ENCODE measurements around the gene ARID3B. TPM values are rescaled to one million over a fixed set of nuclear protein-coding genes. Genes with fewer than 3 reads are reported as not detected.
A peak's percentile ranks its signal among the peaks of the same experiment; 100 is the strongest.

Gene ARID3B
- total RNA-seq, result 2.1 TPM

GRCh38 chr15:74540761-74541493 is at the start of gene ARID3B:
ARID3B (plus strand) TSS chr15:74541220; CDS start chr15:74543937, 2,717 bp downstream.
- H3K27ac ChIP-seq (ENCODE audit: low read depth, low read length), result peak within 1 kb of the TSS; percentile 74
- no peaks in the 10 kb centered on the region for H3K36me3 ChIP-seq (ENCODE audit: control insufficient read depth in 3 of 3, insufficient read depth in 3 of 3, low read length in 3 of 3)
- H3K27me3 ChIP-seq (ENCODE audit: control insufficient read depth in 3 of 3, insufficient read depth in 3 of 3, low read length in 3 of 3), result no peaks in the 10 kb centered on the region
- H3K9ac ChIP-seq (ENCODE audit: low read depth in 1 of 3, low read length in 3 of 3), result peak within 1 kb of the TSS; percentile 85 to 96 (median 85)
- peaks cover 15 to 28% (median 18%) of the 10 kb centered on the region in 3 donors for H3K4me1 ChIP-seq (ENCODE audit: control insufficient read depth in 3 of 3, insufficient read depth in 3 of 3, low read length in 3 of 3)
- H3K4me3 ChIP-seq (ENCODE audit: low read length in 3 of 3), result peak within 1 kb of the TSS; percentile 92 to 99 (median 96)
- H3K9me3 ChIP-seq (ENCODE audit: control insufficient read depth in 3 of 3, low read length in 3 of 3), result no peaks in the 10 kb centered on the region

GRCh38 chr15:74496648-74497047 is 44.4 kb upstream of the ARID3B start:
- no peaks in the 10 kb centered on the region for H3K36me3 ChIP-seq (ENCODE audit: control insufficient read depth in 3 of 3, insufficient read depth in 3 of 3, low read length in 3 of 3)
- H3K9ac ChIP-seq (ENCODE audit: low read depth in 1 of 3, low read length in 3 of 3), result no peak overlapping the region
- H3K4me1 ChIP-seq (ENCODE audit: control insufficient read depth in 3 of 3, insufficient read depth in 3 of 3, low read length in 3 of 3), result no peaks in the 10 kb centered on the region
- no peaks in the 10 kb centered on the region for H3K9me3 ChIP-seq (ENCODE audit: control insufficient read depth in 3 of 3, low read length in 3 of 3)
- H3K27me3 ChIP-seq (ENCODE audit: control insufficient read depth in 3 of 3, insufficient read depth in 3 of 3, low read length in 3 of 3), result no peaks in the 10 kb centered on the region
- no peak overlapping the region for H3K27ac ChIP-seq (ENCODE audit: low read depth, low read length)
- no peak overlapping the region for H3K4me3 ChIP-seq (ENCODE audit: low read length in 3 of 3)

GRCh38 chr15:74497584-74497983 is 43.4 kb upstream of the ARID3B start:
- Histone ChIP-seq H3K27me3 (ENCODE audit: control insufficient read depth in 3 of 3, insufficient read depth in 3 of 3, low read length in 3 of 3) (no peaks in the 10 kb centered on the region), H3K36me3 (ENCODE audit: control insufficient read depth in 3 of 3, insufficient read depth in 3 of 3, low read length in 3 of 3) (no peaks in the 10 kb centered on the region), H3K4me1 (ENCODE audit: control insufficient read depth in 3 of 3, insufficient read depth in 3 of 3, low read length in 3 of 3) (no peaks in the 10 kb centered on the region), H3K9me3 (ENCODE audit: control insufficient read depth in 3 of 3, low read length in 3 of 3) (no peaks in the 10 kb centered on the region), H3K4me3 (ENCODE audit: low read length in 3 of 3) (no peak overlapping the region), H3K9ac (ENCODE audit: low read depth in 1 of 3, low read length in 3 of 3) (no peak overlapping the region), H3K27ac (ENCODE audit: low read depth, low read length) (no peak overlapping the region)

- Histone ChIP-seq H3K4me1 (ENCODE audit: control insufficient read depth in 3 of 3, insufficient read depth in 3 of 3, low read length in 3 of 3) (no peaks in the 10 kb centered on the region), H3K9me3 (ENCODE audit: control insufficient read depth in 3 of 3, low read length in 3 of 3) (no peaks in the 10 kb centered on the region), H3K27me3 (ENCODE audit: control insufficient read depth in 3 of 3, insufficient read depth in 3 of 3, low read length in 3 of 3) (no peaks in the 10 kb centered on the region), H3K27ac (ENCODE audit: low read depth, low read length) (no peak overlapping the region), H3K9ac (ENCODE audit: low read depth in 1 of 3, low read length in 3 of 3) (no peak overlapping the region), H3K4me3 (ENCODE audit: low read length in 3 of 3) (no peak overlapping the region), H3K36me3 (ENCODE audit: control insufficient read depth in 3 of 3, insufficient read depth in 3 of 3, low read length in 3 of 3) (no peaks in the 10 kb centered on the region)
Observed at GRCh38 chr15:74499366-74499765, 41.7 kb upstream of the ARID3B start.

- Histone ChIP-seq H3K27me3 (ENCODE audit: control insufficient read depth in 3 of 3, insufficient read depth in 3 of 3, low read length in 3 of 3) (no peaks in the 10 kb centered on the region), H3K27ac (ENCODE audit: low read depth, low read length) (no peak overlapping the region), H3K36me3 (ENCODE audit: control insufficient read depth in 3 of 3, insufficient read depth in 3 of 3, low read length in 3 of 3) (no peaks in the 10 kb centered on the region), H3K4me3 (ENCODE audit: low read length in 3 of 3) (no peak overlapping the region), H3K9me3 (ENCODE audit: control insufficient read depth in 3 of 3, low read length in 3 of 3) (no peaks in the 10 kb centered on the region), H3K9ac (ENCODE audit: low read depth in 1 of 3, low read length in 3 of 3) (no peak overlapping the region), H3K4me1 (ENCODE audit: control insufficient read depth in 3 of 3, insufficient read depth in 3 of 3, low read length in 3 of 3) (no peaks in the 10 kb centered on the region)
Observed at GRCh38 chr15:74500401-74500800, 40.6 kb upstream of the ARID3B start.

GRCh38 chr15:74502301-74502700 is 38.7 kb upstream of the ARID3B start:
- H3K9me3 ChIP-seq (ENCODE audit: control insufficient read depth in 3 of 3, low read length in 3 of 3), result no peaks in the 10 kb centered on the region
- H3K27me3 ChIP-seq (ENCODE audit: control insufficient read depth in 3 of 3, insufficient read depth in 3 of 3, low read length in 3 of 3), result no peaks in the 10 kb centered on the region
- H3K4me3 ChIP-seq (ENCODE audit: low read length in 3 of 3), result no peak overlapping the region
- H3K4me1 ChIP-seq (ENCODE audit: control insufficient read depth in 3 of 3, insufficient read depth in 3 of 3, low read length in 3 of 3), result no peaks in the 10 kb centered on the region
- peaks cover 0 to 2% (median 0%) of the 10 kb centered on the region in 3 donors for H3K36me3 ChIP-seq (ENCODE audit: control insufficient read depth in 3 of 3, insufficient read depth in 3 of 3, low read length in 3 of 3)
- no peak overlapping the region for H3K27ac ChIP-seq (ENCODE audit: low read depth, low read length)
- no peak overlapping the region for H3K9ac ChIP-seq (ENCODE audit: low read depth in 1 of 3, low read length in 3 of 3)

GRCh38 chr15:74504418-74504817 is 36.6 kb upstream of the ARID3B start:
- no peak overlapping the region for H3K9ac ChIP-seq (ENCODE audit: low read depth in 1 of 3, low read length in 3 of 3)
- H3K4me1 ChIP-seq (ENCODE audit: control insufficient read depth in 3 of 3, insufficient read depth in 3 of 3, low read length in 3 of 3), result no peaks in the 10 kb centered on the region
- no peak overlapping the region for H3K27ac ChIP-seq (ENCODE audit: low read depth, low read length)
- peaks cover 0 to 2% (median 0%) of the 10 kb centered on the region in 3 donors for H3K36me3 ChIP-seq (ENCODE audit: control insufficient read depth in 3 of 3, insufficient read depth in 3 of 3, low read length in 3 of 3)
- no peak overlapping the region for H3K4me3 ChIP-seq (ENCODE audit: low read length in 3 of 3)
- no peaks in the 10 kb centered on the region for H3K9me3 ChIP-seq (ENCODE audit: control insufficient read depth in 3 of 3, low read length in 3 of 3)
- no peaks in the 10 kb centered on the region for H3K27me3 ChIP-seq (ENCODE audit: control insufficient read depth in 3 of 3, insufficient read depth in 3 of 3, low read length in 3 of 3)

GRCh38 chr15:74504836-74505235 is 36.2 kb upstream of the ARID3B start:
- no peak overlapping the region for H3K9ac ChIP-seq (ENCODE audit: low read depth in 1 of 3, low read length in 3 of 3)
- no peak overlapping the region for H3K4me3 ChIP-seq (ENCODE audit: low read length in 3 of 3)
- H3K36me3 ChIP-seq (ENCODE audit: control insufficient read depth in 3 of 3, insufficient read depth in 3 of 3, low read length in 3 of 3), result peaks cover 0 to 2% (median 0%) of the 10 kb centered on the region in 3 donors
- H3K27me3 ChIP-seq (ENCODE audit: control insufficient read depth in 3 of 3, insufficient read depth in 3 of 3, low read length in 3 of 3), result no peaks in the 10 kb centered on the region
- H3K27ac ChIP-seq (ENCODE audit: low read depth, low read length), result no peak overlapping the region
- no peaks in the 10 kb centered on the region for H3K4me1 ChIP-seq (ENCODE audit: control insufficient read depth in 3 of 3, insufficient read depth in 3 of 3, low read length in 3 of 3)
- H3K9me3 ChIP-seq (ENCODE audit: control insufficient read depth in 3 of 3, low read length in 3 of 3), result no peaks in the 10 kb centered on the region

- H3K27me3 ChIP-seq (ENCODE audit: control insufficient read depth in 3 of 3, insufficient read depth in 3 of 3, low read length in 3 of 3), result no peaks in the 10 kb centered on the region
- H3K4me1 ChIP-seq (ENCODE audit: control insufficient read depth in 3 of 3, insufficient read depth in 3 of 3, low read length in 3 of 3), result no peaks in the 10 kb centered on the region
- peaks cover 0 to 2% (median 0%) of the 10 kb centered on the region in 3 donors for H3K36me3 ChIP-seq (ENCODE audit: control insufficient read depth in 3 of 3, insufficient read depth in 3 of 3, low read length in 3 of 3)
- H3K4me3 ChIP-seq (ENCODE audit: low read length in 3 of 3), result no peak overlapping the region
- H3K9me3 ChIP-seq (ENCODE audit: control insufficient read depth in 3 of 3, low read length in 3 of 3), result no peaks in the 10 kb centered on the region
- H3K9ac ChIP-seq (ENCODE audit: low read depth in 1 of 3, low read length in 3 of 3), result no peak overlapping the region
- no peak overlapping the region for H3K27ac ChIP-seq (ENCODE audit: low read depth, low read length)
Observed at GRCh38 chr15:74505837-74506514, 35.0 kb upstream of the ARID3B start.

- H3K4me1 ChIP-seq (ENCODE audit: control insufficient read depth in 3 of 3, insufficient read depth in 3 of 3, low read length in 3 of 3), result no peaks in the 10 kb centered on the region
- peaks cover 0 to 2% (median 0%) of the 10 kb centered on the region in 3 donors for H3K36me3 ChIP-seq (ENCODE audit: control insufficient read depth in 3 of 3, insufficient read depth in 3 of 3, low read length in 3 of 3)
- H3K9me3 ChIP-seq (ENCODE audit: control insufficient read depth in 3 of 3, low read length in 3 of 3), result no peaks in the 10 kb centered on the region
- H3K4me3 ChIP-seq (ENCODE audit: low read length in 3 of 3), result no peak overlapping the region
- no peak overlapping the region for H3K9ac ChIP-seq (ENCODE audit: low read depth in 1 of 3, low read length in 3 of 3)
- H3K27me3 ChIP-seq (ENCODE audit: control insufficient read depth in 3 of 3, insufficient read depth in 3 of 3, low read length in 3 of 3), result no peaks in the 10 kb centered on the region
- no peak overlapping the region for H3K27ac ChIP-seq (ENCODE audit: low read depth, low read length)
Observed at GRCh38 chr15:74506515-74506840, 34.5 kb upstream of the ARID3B start.
